ENCODE data around the gene SORL1.
A peak's percentile ranks its signal among the peaks of the same experiment; 100 is the strongest.
"Not testable (repeated sequence)": the region's sequence is repeated elsewhere in the genome, so short reads cannot be mapped to it uniquely, and the experiment has no call there.

SORL1 gene

GRCh38 chr11:121451986-121452608 lies at the start of gene SORL1:
Gene SORL1, plus strand, starts transcription at chr11:121452314. Its CDS starts 18 bp downstream, at chr11:121452332.
- DNase-seq, result peak; percentile 80

- DNase-seq, result no peak
Observed at GRCh38 chr11:121405646-121406045, 46.5 kb upstream of the SORL1 start.

- no peak for DNase-seq
Observed at GRCh38 chr11:121406291-121406690, 45.8 kb upstream of the SORL1 start.

GRCh38 chr11:121408830-121409229 lies 43.3 kb upstream of the SORL1 start:
- DNase-seq, result no peak

- not testable (repeated sequence) for DNase-seq
Observed at GRCh38 chr11:121410041-121410440, 42.1 kb upstream of the SORL1 start.

- not testable (repeated sequence) for DNase-seq
Observed at GRCh38 chr11:121411330-121411729, 40.8 kb upstream of the SORL1 start.

GRCh38 chr11:121412000-121412587 lies 40.0 kb upstream of the SORL1 start:
- DNase-seq, result no peak

- no peak for DNase-seq
Observed at GRCh38 chr11:121412711-121413415, 39.3 kb upstream of the SORL1 start.

- no peak for DNase-seq
Observed at GRCh38 chr11:121414141-121414913, 37.8 kb upstream of the SORL1 start.

- no peak for DNase-seq
Observed at GRCh38 chr11:121415856-121416255, 36.3 kb upstream of the SORL1 start.

- DNase-seq, result peak; percentile 86
Observed at GRCh38 chr11:121417055-121417551, 35.0 kb upstream of the SORL1 start.

GRCh38 chr11:121417607-121418006 lies 34.5 kb upstream of the SORL1 start:
- no peak for DNase-seq

- DNase-seq, result peak; percentile 51
Observed at GRCh38 chr11:121418625-121419114, 33.4 kb upstream of the SORL1 start.

- DNase-seq, result no peak
Observed at GRCh38 chr11:121419836-121420235, 32.3 kb upstream of the SORL1 start.

GRCh38 chr11:121420398-121420797 lies 31.7 kb upstream of the SORL1 start:
- no peak for DNase-seq

- no peak for DNase-seq
Observed at GRCh38 chr11:121421149-121421901, 30.8 kb upstream of the SORL1 start.

- no peak for DNase-seq
Observed at GRCh38 chr11:121422675-121423074, 29.4 kb upstream of the SORL1 start.

- no peak for DNase-seq
Observed at GRCh38 chr11:121425828-121426227, 26.3 kb upstream of the SORL1 start.

GRCh38 chr11:121426476-121427399 lies 25.4 kb upstream of the SORL1 start:
- no peak for DNase-seq

GRCh38 chr11:121427400-121427744 lies 24.7 kb upstream of the SORL1 start:
- no peak for DNase-seq

- DNase-seq, result no peak
Observed at GRCh38 chr11:121429556-121429955, 22.6 kb upstream of the SORL1 start.
